ENCODE measurements around the gene DNAH8.

DNAH8 gene

DNA sequence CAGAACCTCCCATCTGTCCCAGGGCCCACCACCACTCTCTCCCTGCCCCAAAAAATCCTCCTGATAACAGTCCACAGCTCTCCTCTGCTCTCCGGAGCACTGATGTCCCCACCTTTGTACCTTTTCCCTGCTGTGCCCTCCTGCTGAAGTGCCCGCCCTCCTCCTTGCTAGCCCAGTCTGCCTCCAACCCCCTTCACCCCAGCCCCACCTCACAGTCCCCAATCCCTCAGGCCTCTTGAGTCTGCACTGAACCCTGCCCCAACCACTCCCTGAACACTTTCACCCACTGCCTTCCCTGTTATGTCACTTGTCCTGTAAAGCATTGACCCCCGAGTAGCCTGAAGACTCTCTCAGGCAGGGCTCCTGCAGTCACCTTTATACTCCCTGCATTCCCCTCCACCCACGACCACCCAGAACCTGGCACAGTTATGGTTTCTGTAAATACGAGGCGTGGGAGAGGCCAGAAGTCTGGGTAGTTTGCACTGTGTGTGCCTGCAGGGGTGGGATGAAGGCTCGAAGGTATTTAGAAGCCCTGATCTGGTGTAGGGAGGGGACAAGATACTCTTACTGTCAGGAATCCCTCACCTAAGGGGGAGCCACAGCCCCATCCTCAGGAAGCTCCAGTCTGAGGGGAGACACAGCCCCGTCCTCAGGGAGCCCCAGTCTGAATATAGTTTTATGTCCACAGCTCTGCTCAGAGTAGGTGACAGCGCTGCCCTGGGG is 338.9 kb downstream of the DNAH8 start:
- no peak for DNase-seq
- no peak overlapping the region for H4K8ac ChIP-seq (ENCODE audit: low read depth, low read length)
- WGBS (ENCODE audit: extremely low coverage, insufficient coverage, insufficient read length), result no CpG with 5 or more reads among the region's 9 CpGs
- H3K4ac ChIP-seq (ENCODE audit: low read depth, low read length), result no peak overlapping the region
- no peaks in the 10 kb centered on the region for H3K79me1 ChIP-seq (ENCODE audit: low read length)
- no peak overlapping the region for H2BK120ac ChIP-seq (ENCODE audit: insufficient read depth, low read length, poor library complexity)
- H2BK12ac ChIP-seq (ENCODE audit: low read length), result no peak overlapping the region
- H3K36me3 ChIP-seq (ENCODE audit: control insufficient read depth in 1 of 2, insufficient read depth in 2 of 2, low read length in 2 of 2), result no peaks in the 10 kb centered on the region
- H3K9me3 ChIP-seq (ENCODE audit: insufficient read depth, low read depth, low read length), result no peaks in the 10 kb centered on the region
- no peak overlapping the region for H4K12ac ChIP-seq (ENCODE audit: low read depth, low read length)
- no peak overlapping the region for H2BK5ac ChIP-seq (ENCODE audit: low read depth, low read length, poor library complexity)
- H3K23ac ChIP-seq (ENCODE audit: low read length), result no peak overlapping the region
- no peak overlapping the region for H4K91ac ChIP-seq (ENCODE audit: low read depth, low read length)
- H3K4me2 ChIP-seq (ENCODE audit: low read length), result no peak overlapping the region
- no peaks in the 10 kb centered on the region for H3K79me2 ChIP-seq (ENCODE audit: control insufficient read depth, insufficient read depth, low read length, poor library complexity)
- no peak overlapping the region for H3K27ac ChIP-seq (ENCODE audit: low read depth, low read length)
- H3K14ac ChIP-seq (ENCODE audit: low read length), result no peak overlapping the region
- H3K4me1 ChIP-seq (ENCODE audit: control insufficient read depth in 1 of 2, insufficient read depth in 2 of 2, low read length in 2 of 2), result peaks cover 5 to 15% of the 10 kb centered on the region in 2 experiments
- H3K9ac ChIP-seq (ENCODE audit: low read length), result no peak overlapping the region
- H3K18ac ChIP-seq (ENCODE audit: low read length), result no peak overlapping the region
- H3K4me3 ChIP-seq (ENCODE audit: low read depth, low read length), result no peak overlapping the region
- H2AFZ ChIP-seq (ENCODE audit: insufficient read depth, low read length, poor library complexity), result no peak overlapping the region
- H2AK5ac ChIP-seq (ENCODE audit: low read length), result no peak overlapping the region
- H3K27me3 ChIP-seq (ENCODE audit: insufficient read depth, low read length), result peaks cover 12% of the 10 kb centered on the region

DNA sequence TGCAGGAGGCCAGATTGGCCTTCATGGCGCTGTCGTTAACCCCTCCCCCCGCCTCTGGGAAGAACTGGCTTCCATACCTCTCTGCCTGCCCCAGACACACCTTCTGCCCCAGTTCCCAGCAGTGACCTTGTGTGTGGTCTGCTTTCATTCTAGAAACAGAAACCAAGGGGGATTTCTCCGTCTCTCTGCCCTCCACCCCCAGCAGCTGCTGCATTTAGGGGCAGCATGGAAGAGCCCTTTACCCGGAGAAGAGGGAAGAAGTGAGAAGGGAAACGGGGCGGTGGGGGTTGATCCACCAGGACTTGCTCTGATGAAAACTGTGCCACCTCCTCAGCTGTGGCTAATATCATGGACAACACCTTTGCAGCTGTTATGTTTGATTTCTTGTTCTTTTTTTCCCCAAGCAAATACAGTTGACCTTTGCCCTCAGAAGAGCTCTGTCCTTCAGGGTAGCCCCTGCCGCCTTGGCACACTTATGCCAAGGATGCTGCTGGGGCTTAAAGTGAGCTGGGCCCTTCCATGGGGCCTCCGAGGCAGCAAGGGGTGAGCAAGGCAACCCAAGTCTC is 339.5 kb downstream of the DNAH8 start:
- H3K79me2 ChIP-seq (ENCODE audit: control insufficient read depth, insufficient read depth, low read length, poor library complexity), result no peaks in the 10 kb centered on the region
- no peak overlapping the region for H2AK5ac ChIP-seq (ENCODE audit: low read length)
- no peak overlapping the region for H3K4ac ChIP-seq (ENCODE audit: low read depth, low read length)
- H3K4me2 ChIP-seq (ENCODE audit: low read length), result no peak overlapping the region
- no peak overlapping the region for H3K23ac ChIP-seq (ENCODE audit: low read length)
- no peak overlapping the region for H2AFZ ChIP-seq (ENCODE audit: insufficient read depth, low read length, poor library complexity)
- H3K4me1 ChIP-seq (ENCODE audit: control insufficient read depth in 1 of 2, insufficient read depth in 2 of 2, low read length in 2 of 2), result peaks cover 5 to 15% of the 10 kb centered on the region in 2 experiments
- H3K14ac ChIP-seq (ENCODE audit: low read length), result no peak overlapping the region
- peaks cover 5% of the 10 kb centered on the region for H3K27me3 ChIP-seq (ENCODE audit: insufficient read depth, low read length)
- H3K27ac ChIP-seq (ENCODE audit: low read depth, low read length), result no peak overlapping the region
- no peak overlapping the region for H2BK12ac ChIP-seq (ENCODE audit: low read length)
- H4K91ac ChIP-seq (ENCODE audit: low read depth, low read length), result no peak overlapping the region
- no peak overlapping the region for H3K18ac ChIP-seq (ENCODE audit: low read length)
- no peaks in the 10 kb centered on the region for H3K79me1 ChIP-seq (ENCODE audit: low read length)
- WGBS (ENCODE audit: extremely low coverage, insufficient coverage, insufficient read length), result no CpG with 5 or more reads among the region's 9 CpGs
- H2BK120ac ChIP-seq (ENCODE audit: insufficient read depth, low read length, poor library complexity), result no peak overlapping the region
- H3K9me3 ChIP-seq (ENCODE audit: insufficient read depth, low read depth, low read length), result no peaks in the 10 kb centered on the region
- no peak for DNase-seq
- H4K12ac ChIP-seq (ENCODE audit: low read depth, low read length), result no peak overlapping the region
- no peak overlapping the region for H3K9ac ChIP-seq (ENCODE audit: low read length)
- no peak overlapping the region for H2BK5ac ChIP-seq (ENCODE audit: low read depth, low read length, poor library complexity)
- H3K36me3 ChIP-seq (ENCODE audit: control insufficient read depth in 1 of 2, insufficient read depth in 2 of 2, low read length in 2 of 2), result no peaks in the 10 kb centered on the region
- no peak overlapping the region for H4K8ac ChIP-seq (ENCODE audit: low read depth, low read length)
- no peak overlapping the region for H3K4me3 ChIP-seq (ENCODE audit: low read depth, low read length)

GRCh38 chr6:39055661-39056060 is 340.6 kb downstream of the DNAH8 start:
- Histone ChIP-seq H3K4me3 (ENCODE audit: low read depth, low read length) (no peak overlapping the region), H2AK5ac (ENCODE audit: low read length) (no peak overlapping the region), H3K27me3 (ENCODE audit: insufficient read depth, low read length) (no peaks in the 10 kb centered on the region), H4K12ac (ENCODE audit: low read depth, low read length) (no peak overlapping the region), H2AFZ (ENCODE audit: insufficient read depth, low read length, poor library complexity) (no peak overlapping the region), H3K9me3 (ENCODE audit: insufficient read depth, low read depth, low read length) (no peaks in the 10 kb centered on the region), H3K27ac (ENCODE audit: low read depth, low read length) (no peak overlapping the region), H3K4me2 (ENCODE audit: low read length) (no peak overlapping the region), H3K4ac (ENCODE audit: low read depth, low read length) (no peak overlapping the region), H3K9ac (ENCODE audit: low read length) (no peak overlapping the region), H2BK120ac (ENCODE audit: insufficient read depth, low read length, poor library complexity) (no peak overlapping the region), H3K18ac (ENCODE audit: low read length) (no peak overlapping the region), H3K36me3 (ENCODE audit: control insufficient read depth in 1 of 2, insufficient read depth in 2 of 2, low read length in 2 of 2) (no peaks in the 10 kb centered on the region), H4K91ac (ENCODE audit: low read depth, low read length) (no peak overlapping the region), H2BK12ac (ENCODE audit: low read length) (no peak overlapping the region), H3K4me1 (ENCODE audit: control insufficient read depth in 1 of 2, insufficient read depth in 2 of 2, low read length in 2 of 2) (peaks cover 5 to 15% of the 10 kb centered on the region in 2 experiments), H3K14ac (ENCODE audit: low read length) (no peak overlapping the region), H3K79me1 (ENCODE audit: low read length) (no peaks in the 10 kb centered on the region), H3K79me2 (ENCODE audit: control insufficient read depth, insufficient read depth, low read length, poor library complexity) (no peaks in the 10 kb centered on the region), H3K23ac (ENCODE audit: low read length) (no peak overlapping the region), H2BK5ac (ENCODE audit: low read depth, low read length, poor library complexity) (no peak overlapping the region), H4K8ac (ENCODE audit: low read depth, low read length) (no peak overlapping the region)
- WGBS (ENCODE audit: extremely low coverage, insufficient coverage, insufficient read length), result no CpG with 5 or more reads among the region's 7 CpGs
- DNase-seq, result no peak

DNA sequence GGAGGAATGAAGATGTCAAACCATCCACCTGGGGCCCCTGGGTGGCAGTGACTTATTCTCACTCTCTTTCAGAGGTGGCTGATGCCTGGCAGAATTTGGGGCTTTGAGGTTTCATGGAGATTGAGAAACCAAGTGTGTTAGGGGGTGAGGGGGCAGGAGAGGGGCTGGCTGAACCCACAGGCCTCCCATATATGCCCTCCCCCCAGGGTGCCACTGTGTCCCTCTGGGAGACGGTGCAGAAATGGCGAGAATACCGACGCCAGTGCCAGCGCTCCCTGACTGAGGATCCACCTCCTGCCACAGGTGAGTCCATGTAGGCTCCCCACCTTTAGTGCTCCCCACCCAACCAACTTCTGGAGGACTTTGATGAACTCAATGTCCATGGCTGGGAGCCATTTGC is 341.1 kb downstream of the DNAH8 start:
- Histone ChIP-seq H3K9ac (ENCODE audit: low read length) (no peak overlapping the region), H3K18ac (ENCODE audit: low read length) (no peak overlapping the region), H2BK120ac (ENCODE audit: insufficient read depth, low read length, poor library complexity) (no peak overlapping the region), H4K12ac (ENCODE audit: low read depth, low read length) (no peak overlapping the region), H3K23ac (ENCODE audit: low read length) (no peak overlapping the region), H4K91ac (ENCODE audit: low read depth, low read length) (no peak overlapping the region), H3K9me3 (ENCODE audit: insufficient read depth, low read depth, low read length) (no peaks in the 10 kb centered on the region), H3K36me3 (ENCODE audit: control insufficient read depth in 1 of 2, insufficient read depth in 2 of 2, low read length in 2 of 2) (no peaks in the 10 kb centered on the region), H3K4me3 (ENCODE audit: low read depth, low read length) (no peak overlapping the region), H3K4ac (ENCODE audit: low read depth, low read length) (no peak overlapping the region), H3K14ac (ENCODE audit: low read length) (no peak overlapping the region), H2BK12ac (ENCODE audit: low read length) (no peak overlapping the region), H3K79me2 (ENCODE audit: control insufficient read depth, insufficient read depth, low read length, poor library complexity) (no peaks in the 10 kb centered on the region), H3K27me3 (ENCODE audit: insufficient read depth, low read length) (no peaks in the 10 kb centered on the region), H2BK5ac (ENCODE audit: low read depth, low read length, poor library complexity) (no peak overlapping the region), H2AK5ac (ENCODE audit: low read length) (no peak overlapping the region), H3K4me2 (ENCODE audit: low read length) (no peak overlapping the region), H3K27ac (ENCODE audit: low read depth, low read length) (no peak overlapping the region), H3K79me1 (ENCODE audit: low read length) (no peaks in the 10 kb centered on the region), H3K4me1 (ENCODE audit: control insufficient read depth in 1 of 2, insufficient read depth in 2 of 2, low read length in 2 of 2) (peaks cover 5 to 14% of the 10 kb centered on the region in 2 experiments), H2AFZ (ENCODE audit: insufficient read depth, low read length, poor library complexity) (no peak overlapping the region), H4K8ac (ENCODE audit: low read depth, low read length) (no peak overlapping the region)
- no peak for DNase-seq
- no CpG with 5 or more reads among the region's 5 CpGs for WGBS (ENCODE audit: extremely low coverage, insufficient coverage, insufficient read length)

All from trophoblast cell (in vitro differentiated cells and primary cell).